DOHH2 (cell line): ENCODE results near the gene SHROOM3.

Experiments used
- CTCF ChIP-seq: fragments of 200-600 bp; sonication (generic); IDR thresholded peaks from one replicate; pipeline ENCODE4 v1.5.1; 2014; ENCODE audit warnings: antibody characterized with exemption, mild to moderate bottlenecking, low read depth, low read length; ENCODE audit not compliant: poor library complexity, severe bottlenecking
- EZH2phosphoT487 ChIP-seq: fragments of 200-600 bp; sonication (generic); IDR thresholded peaks from 2 replicates; pipeline ENCODE4 v1.6.1; 2017; ENCODE audit warnings: borderline replicate concordance, mild to moderate bottlenecking, antibody characterized with exemption, low read length, moderate library complexity, mixed read lengths

GRCh38 chr4:76623217-76624045 lies 188.4 kb downstream of the SHROOM3 start:
- TF ChIP-seq CTCF, result no peak
- no peak for TF ChIP-seq EZH2phosphoT487
